ENCODE measurements around the gene MSL3. TPM values are rescaled to one million over a fixed set of nuclear protein-coding genes. Genes with fewer than 3 reads are reported as not detected.

Gene MSL3
- polyA plus RNA-seq, 3 donors: 65.5 to 105 (median 86.0) TPM

- no peaks in the 10 kb centered on the region for H3K36me3 ChIP-seq (replicated peaks in 1 of 2; ENCODE audit: control insufficient read depth in 1 of 2, insufficient read depth in 2 of 2, low read length in 2 of 2)
These were observed 29.5 kb upstream of the MSL3 start for GRCh38 chrX:11728556-11728955.

GRCh38 chrX:11733614-11734013 is 24.4 kb upstream of the MSL3 start:
- Histone ChIP-seq H3K36me3 (replicated peaks in 1 of 2; ENCODE audit: control insufficient read depth in 1 of 2, insufficient read depth in 2 of 2, low read length in 2 of 2) (no peaks in the 10 kb centered on the region), H3K4me2 (replicated peaks; ENCODE audit: extremely low read depth, low read length, poor library complexity, severe bottlenecking) (no peak overlapping the region), H4K20me1 (ENCODE audit: insufficient read depth, low read length) (no peaks in the 10 kb centered on the region), H3K27me3 (ENCODE audit: control insufficient read depth in 2 of 2, insufficient read depth in 2 of 2, low read length in 2 of 2) (peaks cover 0 to 7% of the 10 kb centered on the region in 2 donors), H3K4me3 (replicated peaks in 1 of 3; ENCODE audit: low read depth in 2 of 3, low read length in 3 of 3) (no peak overlapping the region), H3K27ac (ENCODE audit: low read depth in 1 of 2, low read length in 2 of 2) (no peak overlapping the region), H2AFZ (ENCODE audit: insufficient read depth, low read depth, low read length, poor library complexity, severe bottlenecking) (no peak overlapping the region), H3K4me1 (ENCODE audit: control insufficient read depth in 1 of 2, insufficient read depth in 2 of 2, low read length in 2 of 2) (no peaks in the 10 kb centered on the region), H3K79me2 (ENCODE audit: insufficient read depth, low read length) (no peaks in the 10 kb centered on the region), H3K9me3 (replicated peaks in 1 of 2; ENCODE audit: control insufficient read depth in 1 of 2, insufficient read depth in 1 of 2, low read length in 2 of 2) (no peaks in the 10 kb centered on the region), H3K9ac (ENCODE audit: insufficient read depth, low read length, poor library complexity, severe bottlenecking) (no peak overlapping the region)
- Mint-ChIP-seq H3K4me3 (no peak overlapping the region), H3K4me1 (peaks cover 5% of the 10 kb centered on the region), H3K27me3 (ENCODE audit: low read depth in 3 of 3) (peaks cover 6 to 13% (median 8%) of the 10 kb centered on the region in 3 donors), H3K36me3 (no peaks in the 10 kb centered on the region), H3K27ac (no peak overlapping the region), H3K9me3 (no peaks in the 10 kb centered on the region)
- WGBS (ENCODE audit: insufficient coverage): 43% methylated on average over 1 of the region's 1 CpG
- DNase-seq: peak; percentile 12 to 31 (median 14)
- no peak for TF ChIP-seq CTCF (IDR thresholded peaks at IDR 0.05)
- intact Hi-C loops (cut with micrococcal nuclease): no loop called here

More at GRCh38 chrX:11728556-11728955, 29.5 kb upstream of the MSL3 start:
- Histone ChIP-seq H3K9ac (ENCODE audit: insufficient read depth, low read length, poor library complexity, severe bottlenecking) (no peak overlapping the region), H2AFZ (ENCODE audit: insufficient read depth, low read depth, low read length, poor library complexity, severe bottlenecking) (no peak overlapping the region), H3K27ac (ENCODE audit: low read depth in 1 of 2, low read length in 2 of 2) (no peak overlapping the region), H3K4me2 (replicated peaks; ENCODE audit: extremely low read depth, low read length, poor library complexity, severe bottlenecking) (no peak overlapping the region), H3K4me1 (ENCODE audit: control insufficient read depth in 1 of 2, insufficient read depth in 2 of 2, low read length in 2 of 2) (no peaks in the 10 kb centered on the region), H4K20me1 (ENCODE audit: insufficient read depth, low read length) (no peaks in the 10 kb centered on the region), H3K27me3 (ENCODE audit: control insufficient read depth in 2 of 2, insufficient read depth in 2 of 2, low read length in 2 of 2) (no peaks in the 10 kb centered on the region), H3K79me2 (ENCODE audit: insufficient read depth, low read length) (no peaks in the 10 kb centered on the region), H3K4me3 (replicated peaks in 1 of 3; ENCODE audit: low read depth in 2 of 3, low read length in 3 of 3) (no peak overlapping the region), H3K9me3 (replicated peaks in 1 of 2; ENCODE audit: control insufficient read depth in 1 of 2, insufficient read depth in 1 of 2, low read length in 2 of 2) (no peaks in the 10 kb centered on the region)
- Mint-ChIP-seq H3K9me3 (no peaks in the 10 kb centered on the region), H3K36me3 (no peaks in the 10 kb centered on the region), H3K27me3 (ENCODE audit: low read depth in 3 of 3) (peaks cover 10 to 11% (median 11%) of the 10 kb centered on the region in 3 donors), H3K27ac (no peak overlapping the region), H3K4me3 (no peak overlapping the region), H3K4me1 (peaks cover 3% of the 10 kb centered on the region)
- TF ChIP-seq CTCF (IDR thresholded peaks at IDR 0.05): no peak
- no CpG with 5 or more reads among the region's 2 CpGs for WGBS (ENCODE audit: insufficient coverage)
- intact Hi-C loops (cut with micrococcal nuclease): no loop called here
- no peak for DNase-seq
